ENCODE data around the gene IPCEF1.

- TF ChIP-seq CTCF (IDR thresholded peaks at IDR 0.05) (no peak), POLR2A (IDR thresholded peaks at IDR 0.05) (peak in 1 of 2 donors; percentile 45)
Measured at GRCh38 chr6:154301086-154301625, 55.4 kb downstream of the IPCEF1 start.

All from thyroid gland (tissue), 4 donors.